B cell (primary cell): Measurements from ENCODE around the gene NCAPG. TPM values are rescaled to one million over a fixed set of nuclear protein-coding genes. Genes with fewer than 3 reads are reported as not detected.
"Not testable (repeated sequence)": the region's sequence is repeated elsewhere in the genome, so short reads cannot be mapped to it uniquely, and the experiment has no call there.

Source experiments
- ATAC-seq: fragments of 200-7000 bp; cut with Tn5 transposase; one replicate; pipeline ENCODE4 v1.10.0; 2021; ENCODE audit warnings: low read depth, mild to moderate bottlenecking, moderate number of reproducible peaks, moderate library complexity
- CTCF ChIA-PET: fragments of 350-600 bp; sonication (Branson Sonifier 250); formaldehyde crosslinking; loops from one replicate; lab custom pipeline; 2021; ENCODE audit warnings: antibody characterized with exemption, inconsistent platforms; lab: Charles Lee
- POLR2A ChIA-PET: fragments of 350-600 bp; sonication (Branson Sonifier 250); formaldehyde crosslinking; loops from one replicate; lab custom pipeline; 2021; ENCODE audit warnings: antibody characterized with exemption; lab: Charles Lee
- DNase-seq: peaks from one replicate; pipeline ENCODE4 v3.0.0; 2013
- H2AFZ ChIP-seq: 2 replicates; pipeline ENCODE4 v1.6.1; 2012; ENCODE audit warnings: mild to moderate bottlenecking, low read depth, low read length; ENCODE audit not compliant: insufficient read depth, poor library complexity, severe bottlenecking
- H3K27ac ChIP-seq, 2 donors: 1 replicate in 1 of 2; 2 replicates in 1 of 2; pipeline ENCODE4 v1.5.1; 2012 to 2013; ENCODE audit warnings: low read length in 2 of 2, mild to moderate bottlenecking in 2 of 2, moderate library complexity in 1 of 2
- H3K27me3 ChIP-seq, 4 experiments: fragments of 200-600 bp in 1 of 4; sonication (generic) in 1 of 4; replicated peaks in 1 of 4; 1 replicate in 2 of 4; 2 replicates in 2 of 4; pipeline versions ENCODE4 v1.6.1 to v1.7.0; 2013 to 2016; ENCODE audit warnings: low read length in 3 of 4, mild to moderate bottlenecking in 2 of 4, mixed read lengths in 1 of 4, moderate library complexity in 1 of 4; ENCODE audit not compliant: insufficient read depth in 4 of 4, control insufficient read depth in 3 of 4; ENCODE audit errors: control extremely low read depth in 1 of 4
- H3K36me3 ChIP-seq, 2 experiments: replicated peaks in 1 of 2; 1 replicate in 1 of 2; 2 replicates in 1 of 2; pipeline versions ENCODE4 v1.6.1 to v1.7.1; 2013; ENCODE audit warnings: low read length in 1 of 2; ENCODE audit not compliant: insufficient read depth in 2 of 2, control insufficient read depth in 1 of 2; ENCODE audit errors: control extremely low read depth in 1 of 2, extremely low read depth in 1 of 2
- H3K4me1 ChIP-seq, 2 donors: fragments of 200-600 bp in 1 of 2; sonication (generic) in 1 of 2; 1 replicate in 1 of 2; 2 replicates in 1 of 2; pipeline versions ENCODE4 v1.5.1 to v1.6.1; 2013 to 2017; ENCODE audit warnings: low read length in 2 of 2; ENCODE audit not compliant: control insufficient read depth in 2 of 2, insufficient read depth in 2 of 2
- H3K4me2 ChIP-seq: replicated peaks from 2 replicates; pipeline ENCODE3; 2012; ENCODE audit warnings: mild to moderate bottlenecking, low read depth, low read length; ENCODE audit not compliant: poor library complexity, severe bottlenecking
- H3K4me3 ChIP-seq, 5 experiments: fragments of 200-600 bp in 1 of 5; sonication (generic) in 1 of 5; 1 replicate in 3 of 5; 2 replicates in 2 of 5; pipeline versions ENCODE4 v1.5.1 to v1.7.0; 2011 to 2016; ENCODE audit warnings: low read length in 4 of 5, mild to moderate bottlenecking in 4 of 5, low read depth in 2 of 5, control low read depth in 1 of 5, moderate library complexity in 1 of 5; ENCODE audit not compliant: insufficient read depth in 1 of 5; ENCODE audit errors: control extremely low read depth in 1 of 5, extremely low read depth in 1 of 5
- H3K79me2 ChIP-seq: fragments of 200-600 bp; sonication (generic); one replicate; pipeline ENCODE4 v1.6.0; 2016; ENCODE audit warnings: low read length; ENCODE audit not compliant: control insufficient read depth, insufficient read depth
- H3K9ac ChIP-seq: fragments of 200-600 bp; sonication (generic); 2 replicates; pipeline ENCODE4 v1.6.1; 2017; ENCODE audit warnings: mild to moderate bottlenecking, low read length, moderate library complexity
- H3K9me3 ChIP-seq, 3 donors: one replicate each; pipeline versions ENCODE4 v1.6.1 to v1.7.1; 2013; ENCODE audit warnings: low read length in 2 of 3; ENCODE audit not compliant: control insufficient read depth in 2 of 3, insufficient read depth in 1 of 3; ENCODE audit errors: control extremely low read depth in 1 of 3
- H4K20me1 ChIP-seq: 2 replicates; pipeline ENCODE4 v1.6.0; 2012; ENCODE audit warnings: mild to moderate bottlenecking, low read length; ENCODE audit not compliant: insufficient read depth, control insufficient read depth, poor library complexity, severe bottlenecking
- H3K27ac Mint-ChIP-seq: one replicate; pipeline ENCODE4 v1.8.0; 2021; ENCODE audit warnings: mixed read lengths
- H3K27me3 Mint-ChIP-seq: one replicate; pipeline ENCODE4 v1.8.0; 2021; ENCODE audit warnings: mixed read lengths
- H3K4me1 Mint-ChIP-seq: one replicate; pipeline ENCODE4 v1.8.0; 2021; ENCODE audit warnings: mixed read lengths
- H3K4me3 Mint-ChIP-seq: one replicate; pipeline ENCODE4 v1.8.0; 2021; ENCODE audit warnings: mixed read lengths
- H3K9me3 Mint-ChIP-seq: one replicate; pipeline ENCODE4 v1.8.0; 2022; ENCODE audit warnings: mixed read lengths; ENCODE audit not compliant: insufficient read depth
- CTCF ChIP-seq: fragments of 200-600 bp; IDR thresholded peaks from one replicate; pipeline ENCODE4 v1.8.0; 2022; ENCODE audit warnings: antibody characterized with exemption, mild to moderate bottlenecking
- EZH2 ChIP-seq: IDR thresholded peaks from 2 replicates; pipeline ENCODE4 v1.6.1; 2012; ENCODE audit warnings: borderline replicate concordance, low read depth, mild to moderate bottlenecking, moderate library complexity, low read length; ENCODE audit not compliant: insufficient read depth, poor library complexity, severe bottlenecking
- WGBS: methylation state at CpG from one replicate; pipeline ENCODE4 v1.1.5; 2013; ENCODE audit warnings: missing lambda C conversion rate; ENCODE audit not compliant: insufficient coverage; 5-methylcytosine and 5-hydroxymethylcytosine counted together
- intact Hi-C: fragments of 100-400 bp; cut with micrococcal nuclease; formaldehyde crosslinking; loops from one replicate; pipeline ENCODE4 v1.10.0; 2022
- polyA plus RNA-seq: library from polyadenylated mRNA; depleted of rRNA; stranded (reverse); fragments of >200 nt; gene quantifications from 2 replicates; pipeline ENCODE4 v1.2.3, GENCODE V29; 2012
- total RNA-seq, 2 donors: library from RNA; stranded (reverse); fragments of 120-200 nt in 1 of 2; gene quantifications; 1 replicate in 1 of 2; 2 replicates in 1 of 2; pipeline versions ENCODE4 v1.2.3 to v1.2.4, GENCODE V29; 2013 to 2022

NCAPG gene
- total and polyA plus RNA-seq, 2 donors (not counting 1 experiment from before 2014, with no cell fraction given) = 0.13 to 0.84 TPM

- intact Hi-C loops = no loop called here
- no peak for ATAC-seq
- POLR2A ChIA-PET = no interaction called here
These were observed 49.1 kb downstream of the NCAPG start for GRCh38 chr4:17859793-17860406.

GRCh38 chr4:17861906-17862305 lies 51.1 kb downstream of the NCAPG start:
- POLR2A ChIA-PET, H3K9ac ChIP-seq, H3K27ac ChIP-seq, DNase-seq, H3K27me3 ChIP-seq, H4K20me1 ChIP-seq, H3K27ac Mint-ChIP-seq, H3K4me2 ChIP-seq, H2AFZ ChIP-seq, H3K36me3 ChIP-seq, H3K4me3 Mint-ChIP-seq, H3K4me3 ChIP-seq, H3K4me1 Mint-ChIP-seq, CTCF ChIA-PET, H3K79me2 ChIP-seq, H3K4me1 ChIP-seq, H3K27me3 Mint-ChIP-seq, ATAC-seq, intact Hi-C loops: not testable (repeated sequence)
- peaks cover 16% of the 10 kb centered on the region for H3K9me3 Mint-ChIP-seq
- peaks cover 0 to 17% (median 0%) of the 10 kb centered on the region in 3 donors for H3K9me3 ChIP-seq

More at GRCh38 chr4:17859793-17860406, 49.1 kb downstream of the NCAPG start:
- Histone ChIP-seq H3K4me3 (no peak overlapping the region), H3K4me1 (no peaks in the 10 kb centered on the region), H3K9me3 (peaks cover 0 to 17% (median 0%) of the 10 kb centered on the region in 3 donors), H3K27me3 (no peaks in the 10 kb centered on the region), H3K79me2 (no peaks in the 10 kb centered on the region), H3K36me3 (no peaks in the 10 kb centered on the region), H3K27ac (no peak overlapping the region), H2AFZ (no peak overlapping the region), H3K4me2 (no peak overlapping the region), H4K20me1 (no peaks in the 10 kb centered on the region), H3K9ac (no peak overlapping the region)
- DNase-seq = no peak
- 100% methylated on average over 4 of the region's 5 CpGs for WGBS
- TF ChIP-seq EZH2 (no peak), CTCF (no peak)
- H3K4me3 Mint-ChIP-seq = no peak overlapping the region
- no peaks in the 10 kb centered on the region for H3K27me3 Mint-ChIP-seq
- H3K27ac Mint-ChIP-seq = no peak overlapping the region
- H3K9me3 Mint-ChIP-seq = peaks cover 16% of the 10 kb centered on the region
- H3K4me1 Mint-ChIP-seq = no peaks in the 10 kb centered on the region
- CTCF ChIA-PET = no interaction called here
